ENCODE data around the gene NANP.
"Not testable (repeated sequence)": the region's sequence is repeated elsewhere in the genome, so short reads cannot be mapped to it uniquely, and the experiment has no call there.

NANP gene, protein sequence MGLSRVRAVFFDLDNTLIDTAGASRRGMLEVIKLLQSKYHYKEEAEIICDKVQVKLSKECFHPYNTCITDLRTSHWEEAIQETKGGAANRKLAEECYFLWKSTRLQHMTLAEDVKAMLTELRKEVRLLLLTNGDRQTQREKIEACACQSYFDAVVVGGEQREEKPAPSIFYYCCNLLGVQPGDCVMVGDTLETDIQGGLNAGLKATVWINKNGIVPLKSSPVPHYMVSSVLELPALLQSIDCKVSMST

DNA sequence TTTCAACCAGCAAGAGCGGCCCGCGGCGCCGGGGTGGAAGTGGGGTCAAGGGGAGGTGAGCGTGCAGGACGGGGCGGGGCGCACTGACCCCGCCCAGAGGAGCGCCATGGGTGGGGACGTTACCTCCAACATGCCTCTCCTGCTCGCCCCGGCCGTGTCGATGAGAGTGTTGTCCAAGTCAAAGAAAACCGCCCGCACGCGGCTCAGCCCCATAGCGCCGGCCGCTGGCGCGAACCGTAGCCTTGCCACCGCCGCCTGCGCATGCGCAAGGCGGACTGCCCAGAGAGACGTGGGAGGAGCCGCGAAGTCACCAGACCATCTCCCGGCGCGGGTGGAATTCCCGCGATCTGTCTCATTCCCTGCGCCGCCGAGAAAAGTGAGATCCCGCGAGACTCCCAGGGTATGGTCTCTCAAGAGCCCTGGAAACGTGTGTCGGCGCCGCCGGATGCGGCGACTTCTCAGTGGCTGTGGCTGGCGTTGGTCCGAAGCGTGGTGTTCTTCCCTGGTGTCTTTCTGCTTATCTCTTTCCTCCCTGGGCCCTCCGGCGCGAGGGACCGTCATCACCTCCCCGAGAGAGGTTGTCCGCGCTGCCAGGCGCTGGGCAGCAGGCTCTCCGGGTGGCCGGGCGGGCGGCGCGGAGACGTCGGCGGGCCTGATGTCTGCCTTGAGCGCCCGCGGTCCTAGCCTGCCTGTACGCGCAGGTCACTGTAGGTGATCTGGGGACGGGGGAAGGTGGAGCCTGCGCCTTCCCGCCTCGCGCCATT lies at the start of gene NANP:
NANP (minus strand) TSS at position 279 of the 764 bp plus-strand sequence; CDS start at position 213, 66 bp downstream.
- DNase-seq (ENCODE audit: low read depth, low spot score): peak; percentile 53

DNA sequence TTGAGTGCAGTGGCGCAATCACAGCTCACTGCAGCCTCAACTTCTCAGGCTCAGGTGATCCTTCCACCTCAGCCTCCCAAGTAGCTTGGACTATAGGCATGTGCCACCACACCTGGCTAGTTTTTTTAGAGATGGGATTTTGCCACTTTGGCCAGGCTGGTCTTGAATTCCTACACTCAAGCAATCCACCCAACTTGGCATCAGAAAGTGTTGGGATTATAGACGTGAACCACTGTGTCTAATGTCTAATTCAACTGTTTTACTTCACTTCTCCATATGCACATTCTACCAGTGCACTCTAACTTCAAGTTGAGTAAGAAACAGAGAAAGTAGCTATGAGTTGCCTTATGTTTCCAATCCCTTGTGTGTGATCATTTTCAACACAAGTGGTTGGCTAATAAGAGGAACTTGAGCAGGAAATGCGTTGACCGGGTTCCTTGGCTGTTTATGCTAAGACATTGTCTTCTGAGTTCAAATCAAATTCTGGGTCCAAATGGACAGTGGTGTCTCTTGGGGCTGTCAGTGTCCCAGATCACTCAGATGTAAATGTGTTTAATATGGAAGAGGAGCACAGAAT lies 48.9 kb upstream of the NANP start:
- no peak for DNase-seq (ENCODE audit: low read depth, low spot score)

DNA sequence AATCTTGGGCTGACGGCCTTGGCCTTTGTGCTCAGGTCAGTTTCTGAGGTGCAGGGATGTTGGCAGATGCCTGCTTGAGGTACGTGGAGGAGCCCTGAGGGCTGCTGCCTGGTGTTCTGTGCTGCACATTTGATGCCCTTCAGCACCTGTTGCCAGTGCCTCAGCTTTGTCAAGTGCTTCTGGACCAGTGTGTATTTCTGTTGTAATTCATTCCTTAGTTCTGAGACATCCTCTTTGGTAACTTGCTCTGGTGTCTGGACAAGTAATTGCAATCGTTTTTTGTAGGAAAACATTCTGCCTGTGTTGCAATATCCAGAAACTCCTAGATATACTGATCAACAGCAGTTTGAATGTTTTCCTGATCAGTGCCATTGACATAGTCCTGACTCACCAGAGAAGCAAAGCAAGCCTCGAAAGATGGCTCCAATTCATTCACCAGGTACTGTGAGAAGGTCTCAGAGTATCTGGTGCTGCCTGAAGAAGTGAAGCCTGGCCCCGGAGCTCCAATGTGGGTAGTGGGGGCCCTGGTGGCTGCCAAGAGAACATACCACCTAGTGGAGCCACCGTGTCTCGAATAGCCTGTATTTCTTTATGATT lies 46.1 kb upstream of the NANP start:
- no peak for DNase-seq (ENCODE audit: low read depth, low spot score)

DNA sequence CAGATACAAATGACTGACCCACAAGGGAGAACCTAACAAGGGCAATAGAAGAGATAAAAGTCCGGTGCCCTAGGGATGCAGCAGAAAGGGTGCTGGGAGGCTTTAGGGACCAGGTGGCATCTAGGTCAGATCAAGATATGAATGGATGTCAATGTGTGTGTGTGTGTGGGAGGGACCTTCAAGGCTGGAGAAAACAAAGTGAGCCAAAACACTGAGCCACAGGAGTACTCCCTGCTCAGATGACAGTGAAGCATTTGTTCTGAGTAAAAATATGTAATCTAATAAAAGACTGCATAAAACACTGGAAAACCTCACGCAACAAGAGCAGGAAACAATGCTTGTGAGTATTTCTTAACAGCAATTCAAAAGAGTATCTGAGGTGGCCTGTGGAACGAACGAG lies 44.6 kb upstream of the NANP start:
- DNase-seq (ENCODE audit: low read depth, low spot score): no peak

DNA sequence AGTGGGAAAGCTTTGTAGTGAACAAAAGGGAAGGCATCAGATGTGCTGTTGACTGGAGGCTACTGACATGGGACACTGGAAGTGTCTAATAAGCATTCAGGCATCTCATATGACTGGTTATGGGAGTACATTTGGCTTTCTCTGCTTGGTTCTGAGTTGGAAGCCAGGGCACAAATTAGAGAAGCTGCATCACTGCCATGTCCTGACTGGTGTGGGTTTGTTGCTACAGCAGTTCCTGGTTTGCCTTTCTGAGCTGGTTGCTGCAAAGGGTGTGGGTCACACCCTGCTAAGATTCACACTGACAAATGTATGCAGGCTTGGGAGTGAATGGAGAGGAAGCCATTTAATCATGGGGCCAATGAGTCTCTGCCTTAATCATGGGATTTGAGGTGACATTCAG lies 36.2 kb upstream of the NANP start:
- no peak for DNase-seq (ENCODE audit: low read depth, low spot score)

DNA sequence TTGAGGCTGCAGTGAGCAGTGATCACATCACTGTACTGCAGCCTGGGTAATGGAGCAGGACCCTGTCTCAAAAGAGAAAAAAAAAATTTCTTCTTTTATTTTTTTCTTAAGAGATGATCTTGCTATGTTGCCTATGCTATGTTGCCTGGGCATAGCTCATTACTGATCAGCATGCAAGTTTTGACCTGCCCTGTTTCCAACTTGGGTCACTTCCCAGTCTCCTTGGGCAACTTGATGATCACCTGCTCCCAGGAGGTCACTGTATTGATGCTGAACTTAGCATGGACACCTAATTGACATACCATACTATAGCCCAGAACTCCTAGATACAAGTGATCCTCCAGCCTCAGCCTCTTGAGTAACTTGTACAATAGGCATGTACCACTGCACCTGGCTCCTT lies 30.7 kb upstream of the NANP start:
- DNase-seq (ENCODE audit: low read depth, low spot score): no peak

DNA sequence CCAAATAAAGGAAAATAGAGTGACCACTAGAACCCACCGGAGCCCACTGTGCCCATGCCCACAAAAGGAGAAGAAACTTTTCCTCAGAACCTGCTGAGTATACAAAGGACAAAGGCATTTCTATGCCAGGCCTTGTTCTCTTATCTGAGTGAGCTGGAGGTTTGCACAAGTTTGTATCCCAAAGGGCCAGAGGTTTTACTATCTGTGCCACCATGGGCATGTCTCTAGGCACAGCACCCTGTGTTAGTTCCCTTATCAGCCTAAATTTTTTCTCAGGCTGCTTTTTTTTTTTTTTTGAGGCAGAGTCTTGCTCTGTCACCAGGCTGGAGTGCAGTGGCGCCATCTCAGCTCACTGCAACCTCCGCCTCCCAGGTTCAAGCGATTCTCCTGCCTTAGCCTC lies 29.1 kb upstream of the NANP start:
- DNase-seq (ENCODE audit: low read depth, low spot score): not testable (repeated sequence)

DNA sequence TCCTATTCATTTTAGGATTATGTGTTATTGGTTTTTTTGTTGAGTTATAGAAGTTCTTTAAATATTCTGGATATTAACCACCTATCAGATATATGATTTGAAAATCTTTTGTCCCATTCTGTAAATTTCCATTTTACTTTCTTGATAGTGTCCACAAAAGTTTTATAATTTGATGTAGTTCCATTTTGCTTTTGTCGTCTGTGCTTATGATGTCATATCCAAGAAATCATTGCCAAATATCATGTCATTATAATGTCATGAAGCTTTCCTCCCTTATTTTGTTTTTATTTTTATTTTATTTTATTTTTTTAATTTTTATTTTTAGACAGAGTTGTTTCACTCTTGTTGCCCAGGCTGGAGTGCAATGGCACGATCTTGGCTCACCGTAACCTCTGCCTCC lies 21.0 kb upstream of the NANP start:
- no peak for DNase-seq (ENCODE audit: low read depth, low spot score)

DNA sequence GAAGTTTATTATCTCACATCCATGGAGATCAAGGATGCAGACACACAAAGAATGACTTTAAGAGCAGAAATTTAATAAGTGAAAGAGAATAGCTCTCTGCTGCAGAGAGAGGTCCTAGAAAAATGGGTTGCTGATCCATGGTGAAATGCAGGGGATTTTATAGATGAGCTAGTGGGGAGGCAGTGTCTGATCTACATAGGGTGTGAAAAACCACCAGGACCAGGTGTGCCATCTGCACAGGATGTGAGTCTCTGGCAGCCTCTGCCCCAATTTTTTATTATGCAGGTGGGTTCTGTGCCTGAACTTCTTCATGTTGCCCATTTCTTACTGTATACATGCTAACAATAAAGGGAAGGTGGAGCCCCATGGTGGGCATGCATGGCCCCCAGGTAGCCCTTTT lies 19.9 kb upstream of the NANP start:
- DNase-seq (ENCODE audit: low read depth, low spot score): no peak

DNA sequence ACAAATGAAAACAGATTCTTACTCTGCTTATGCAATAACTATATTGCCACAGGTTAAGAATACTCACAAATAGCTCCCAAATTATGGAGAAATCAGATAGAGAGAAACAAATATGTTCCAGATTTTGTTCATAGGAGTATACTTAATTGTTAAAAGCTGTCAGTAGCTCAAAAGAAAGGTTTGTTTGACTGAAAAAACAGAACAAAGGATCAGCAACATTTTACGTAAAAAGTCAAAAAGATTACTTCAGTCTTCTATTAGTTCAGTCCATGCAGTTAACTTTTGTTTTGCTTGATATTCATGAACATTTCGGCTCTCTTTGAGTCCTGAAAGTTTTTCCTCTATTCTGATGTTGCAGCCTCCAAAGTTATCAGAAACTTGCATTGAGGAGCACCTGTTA lies 13.4 kb upstream of the NANP start:
- DNase-seq (ENCODE audit: low read depth, low spot score): no peak

DNA sequence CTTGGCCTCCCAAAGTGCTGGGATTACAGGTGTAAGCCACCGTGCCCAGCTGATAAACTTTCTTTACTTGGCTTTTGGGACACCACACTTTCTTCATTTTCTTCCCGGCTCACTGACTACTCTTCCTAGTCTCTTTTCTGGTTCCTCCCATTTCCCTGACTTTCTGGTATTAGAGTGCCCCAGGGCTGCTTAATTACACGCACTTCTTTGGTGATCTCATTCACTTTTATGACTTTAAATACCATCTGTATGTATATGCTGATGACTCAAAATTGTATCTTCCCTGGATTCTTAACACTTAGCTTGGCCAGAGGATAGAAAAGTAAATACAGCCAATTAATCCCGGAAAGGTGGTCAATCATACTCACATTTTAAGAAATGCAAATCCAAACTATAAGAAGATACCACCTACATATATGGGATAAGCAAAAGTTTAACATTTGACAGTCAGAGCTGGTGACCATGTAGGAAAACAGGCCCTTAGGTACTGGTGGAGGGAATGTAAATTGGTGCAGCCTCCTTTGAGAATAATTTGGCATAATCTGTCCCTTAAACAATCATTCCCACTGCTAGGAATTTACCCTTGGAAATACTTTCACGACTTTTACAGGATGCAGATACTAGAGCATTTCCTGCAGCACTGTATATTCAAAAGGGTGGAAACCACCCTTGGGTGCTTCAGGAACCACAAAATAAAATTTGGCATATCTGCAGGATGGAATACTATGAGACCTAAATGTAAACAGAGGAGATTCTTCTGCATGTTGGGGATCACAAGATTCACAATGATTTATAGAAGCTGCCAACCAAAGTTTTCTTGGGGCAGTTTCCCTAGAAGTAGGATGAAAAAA lies 9.4 kb upstream of the NANP start:
- DNase-seq (ENCODE audit: low read depth, low spot score): no peak

DNA sequence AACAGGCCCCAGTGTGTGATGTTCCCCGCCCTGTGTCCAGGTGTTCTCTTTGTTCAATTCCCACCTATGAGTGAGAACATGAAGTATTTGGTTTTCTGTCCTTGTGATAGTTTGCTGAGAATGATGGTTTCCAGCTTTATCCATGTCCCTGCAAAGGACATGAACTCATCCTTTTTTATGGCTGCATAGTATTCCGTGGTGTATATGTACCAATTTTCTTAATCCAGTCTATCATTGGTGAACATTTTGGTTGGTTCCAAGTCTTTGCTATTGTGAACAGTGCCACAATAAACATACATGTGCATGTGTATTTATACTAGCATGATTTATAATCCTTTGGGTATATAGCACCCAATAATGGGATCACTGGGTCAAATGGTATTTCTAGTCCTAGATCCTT lies 6.8 kb upstream of the NANP start:
- not testable (repeated sequence) for DNase-seq (ENCODE audit: low read depth, low spot score)

DNA sequence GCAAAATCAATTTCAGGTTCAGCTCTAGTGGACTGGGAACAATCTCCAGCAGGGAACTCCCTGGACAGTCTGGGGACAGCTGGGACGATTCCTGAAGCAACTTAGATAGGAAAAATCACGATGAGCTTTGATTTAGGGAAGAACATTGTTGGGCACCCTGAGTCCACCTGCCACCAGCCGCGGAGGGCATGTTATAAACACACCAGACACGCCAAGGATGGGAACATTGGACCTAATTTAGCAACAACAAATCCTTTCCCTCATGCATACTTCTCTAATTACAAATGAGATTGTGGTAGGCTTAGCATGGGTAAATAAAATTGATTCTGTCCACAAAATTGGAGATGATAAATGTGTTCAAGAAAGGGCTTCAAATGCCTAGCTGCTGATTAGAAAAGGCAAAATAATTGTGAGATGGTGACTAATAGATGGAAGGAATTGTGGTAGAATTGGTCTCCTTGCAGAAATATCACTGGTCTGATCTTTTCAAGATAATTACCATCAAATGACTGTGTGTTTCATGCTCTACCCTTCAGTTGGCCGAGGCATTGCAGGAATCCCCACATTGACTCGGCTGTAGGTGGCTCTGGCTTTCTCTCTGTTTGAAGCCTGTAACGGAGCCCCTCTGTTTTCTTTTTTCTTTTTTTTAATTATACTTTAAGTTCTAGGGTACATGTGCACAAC lies 6.1 kb upstream of the NANP start:
- no peak for DNase-seq (ENCODE audit: low read depth, low spot score)

DNA sequence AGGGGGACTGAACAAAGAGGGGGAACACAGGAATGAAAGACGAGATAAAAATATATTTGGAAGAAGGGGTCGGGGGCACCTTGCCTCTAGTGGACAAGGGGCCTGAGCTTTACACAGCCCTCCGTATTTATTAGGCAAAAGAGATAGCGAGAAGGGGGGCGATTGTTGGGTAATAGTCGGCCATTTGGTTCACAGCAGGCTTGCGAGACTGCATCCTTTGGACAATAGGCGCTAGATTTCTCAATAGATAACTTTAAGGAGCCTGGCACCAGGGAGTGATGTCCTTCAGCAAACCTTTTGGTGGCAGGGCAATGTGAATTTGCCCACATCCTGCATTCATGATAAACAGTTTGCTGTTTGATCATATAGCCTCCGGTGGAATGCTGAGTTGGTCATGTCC lies 3.0 kb upstream of the NANP start:
- DNase-seq (ENCODE audit: low read depth, low spot score): no peak

DNA sequence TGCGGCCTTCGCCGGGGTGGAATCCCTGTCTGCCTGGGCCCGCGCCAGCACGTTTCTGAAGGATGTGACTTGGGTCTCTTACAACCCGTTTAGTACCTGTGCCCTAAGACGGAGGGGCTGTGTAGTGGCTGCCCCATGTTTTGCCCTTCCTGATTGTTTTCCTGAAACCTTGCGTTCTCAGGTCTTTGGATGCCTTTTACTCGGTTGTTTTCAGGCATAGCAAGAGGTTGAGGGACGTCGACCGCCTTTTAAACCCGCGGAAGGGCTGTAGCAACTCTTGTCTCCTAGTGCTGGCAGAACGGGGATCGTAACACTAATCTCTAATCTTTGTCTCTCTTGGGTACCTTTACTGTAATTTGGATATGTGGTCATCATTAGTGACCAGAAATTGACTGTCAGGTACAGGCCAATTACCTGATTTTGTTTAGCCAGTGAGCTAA lies 706 bp upstream of the NANP start:
- DNase-seq (ENCODE audit: low read depth, low spot score): no peak

DNA sequence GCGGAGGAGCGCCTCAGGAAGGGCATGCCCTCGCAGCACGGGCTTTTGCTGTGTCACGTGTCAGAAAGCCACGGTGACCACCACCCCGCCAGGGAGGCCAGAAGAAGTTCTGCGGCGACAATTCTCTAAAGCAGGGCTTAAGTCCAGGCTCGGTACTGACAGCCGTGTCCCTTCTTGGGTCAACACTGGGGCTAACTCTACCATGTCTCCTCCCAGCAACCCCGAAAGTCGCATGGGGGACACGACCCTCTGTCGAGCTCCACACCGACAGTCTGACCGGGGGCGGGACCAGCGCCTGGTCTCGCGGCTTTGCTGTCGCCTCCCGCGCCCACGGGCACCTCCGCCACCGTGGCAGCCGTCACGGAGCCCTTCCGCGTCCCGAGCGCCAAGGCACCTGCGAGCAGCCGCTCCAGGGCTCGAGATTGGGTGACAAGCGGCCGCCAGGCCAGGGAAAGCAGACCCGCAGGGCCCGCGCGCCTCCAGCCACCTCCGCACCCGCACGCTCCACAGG lies 534 bp downstream of the NANP start:
- DNase-seq (ENCODE audit: low read depth, low spot score): peak; percentile 2

DNA sequence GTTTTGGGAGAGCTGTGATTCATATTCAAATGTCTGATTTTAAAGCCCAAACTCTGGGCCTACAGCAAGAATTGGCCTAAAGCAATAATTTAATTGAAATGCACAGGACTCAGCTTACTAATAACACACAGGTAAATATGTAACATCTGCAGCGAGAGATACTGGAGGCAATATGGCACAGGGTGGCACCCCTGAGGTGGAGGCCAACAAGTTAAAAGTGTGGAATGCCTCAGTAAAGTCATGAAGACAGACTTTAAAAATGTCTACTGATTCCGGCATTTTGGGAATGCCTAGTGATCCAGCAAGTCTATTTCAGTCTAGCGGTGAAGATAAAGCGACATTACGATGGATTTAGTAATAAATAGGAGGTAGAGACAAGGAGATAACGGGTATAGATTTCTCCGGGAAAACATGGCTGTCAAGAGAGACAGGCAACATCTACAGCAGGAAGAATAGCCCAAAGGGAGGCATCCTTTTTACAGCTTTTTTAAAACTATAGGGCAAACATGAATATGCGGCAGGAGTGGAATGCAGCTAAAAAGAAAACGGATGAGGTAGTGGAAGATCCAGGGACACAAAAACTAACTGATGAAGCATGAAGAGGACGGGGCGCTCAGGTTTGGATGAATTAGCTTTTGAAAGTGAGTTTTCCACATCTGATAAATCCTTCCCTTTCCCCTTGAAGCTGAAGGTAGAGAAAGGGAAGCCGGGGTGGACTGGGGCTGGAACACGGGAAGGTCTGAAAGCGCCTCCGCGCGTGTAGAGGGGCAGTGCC lies 1.2 kb downstream of the NANP start:
- DNase-seq (ENCODE audit: low read depth, low spot score): no peak

DNA sequence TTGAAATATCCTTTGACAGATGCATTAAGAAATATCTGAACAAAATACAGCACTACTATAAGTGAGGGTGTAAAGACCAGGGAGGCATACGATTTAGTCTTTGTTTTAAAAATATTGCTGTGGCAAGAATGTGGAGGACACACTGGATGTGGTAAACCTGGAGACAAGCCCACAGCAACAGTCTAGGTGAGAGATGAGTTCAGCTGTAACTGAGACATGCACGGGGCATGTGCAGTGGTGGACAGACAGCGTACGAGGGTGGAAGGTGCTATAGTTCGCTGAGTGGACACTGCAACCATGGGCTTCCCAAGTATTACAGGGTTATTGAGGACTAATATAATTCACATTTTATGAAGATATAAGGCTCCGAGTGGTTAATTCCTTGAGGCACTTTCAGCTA lies 1.8 kb downstream of the NANP start:
- DNase-seq (ENCODE audit: low read depth, low spot score): no peak

DNA sequence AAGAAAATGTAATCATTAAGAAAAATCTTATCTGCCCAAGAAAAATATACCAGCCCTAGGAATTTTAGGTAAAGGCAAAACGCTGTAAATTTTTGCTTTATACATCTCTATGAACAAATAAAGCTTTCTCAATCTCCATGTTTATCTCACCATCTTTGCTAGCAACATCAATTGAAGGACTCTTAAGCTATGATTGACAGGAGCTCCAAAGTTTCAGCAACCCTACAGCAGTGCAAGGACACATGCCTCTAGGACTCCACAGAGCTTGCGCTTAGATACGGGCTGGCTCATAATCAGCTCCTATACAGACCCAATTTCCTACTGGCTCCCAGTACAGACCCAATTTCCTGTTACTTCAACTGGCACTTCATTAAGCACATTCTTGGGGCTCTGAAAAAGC lies 4.3 kb downstream of the NANP start:
- DNase-seq (ENCODE audit: low read depth, low spot score): no peak

DNA sequence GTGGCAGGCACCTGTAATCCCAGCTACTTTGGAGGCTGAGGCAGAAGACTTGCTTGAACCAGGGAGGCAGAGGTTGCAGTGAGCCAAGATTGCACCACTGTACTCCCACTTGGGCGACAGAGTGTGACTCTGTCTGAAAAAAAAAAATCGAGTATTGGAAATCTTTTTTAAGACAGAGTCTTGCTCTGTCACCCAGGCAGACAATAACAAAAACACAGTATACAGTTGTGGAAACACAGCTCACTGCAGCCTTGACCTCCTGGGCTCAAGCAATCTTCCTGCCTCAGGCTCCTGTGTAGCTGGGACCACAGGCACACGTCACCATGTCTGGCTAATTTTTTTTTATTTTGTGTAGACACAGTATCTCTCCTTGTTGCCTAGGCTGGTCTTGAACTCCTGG lies 15.0 kb downstream of the NANP start:
- DNase-seq (ENCODE audit: low read depth, low spot score): no peak

All from activated CD4-positive, CD25-positive, alpha-beta regulatory T cell treated with anti-CD3 and anti-CD28 coated beads, Interleukin-2, amount 50 U/mL, for 16 hours (primary cell).